HepG2 (cell line): Measurements from ENCODE around the gene CCDC57. TPM values are rescaled to one million over a fixed set of nuclear protein-coding genes. Genes with fewer than 3 reads are reported as not detected.

Source experiments
- DPF2 ChIP-seq: sonication (generic); formaldehyde crosslinking; IDR thresholded peaks from 2 replicates; pipeline ENCODE4 v1.4.0; 2020; ENCODE audit warnings: mild to moderate bottlenecking, low read depth, missing genetic modification reagents, borderline replicate concordance
- KDM2A ChIP-seq: sonication (generic); formaldehyde crosslinking; IDR thresholded peaks from 2 replicates; pipeline ENCODE4 v1.4.0; 2020; ENCODE audit warnings: low read depth, missing genetic modification reagents, borderline replicate concordance
- MEIS1 ChIP-seq: sonication (generic); formaldehyde crosslinking; IDR thresholded peaks from 2 replicates; pipeline ENCODE4 v1.9.0; 2021; ENCODE audit warnings: mild to moderate bottlenecking, missing genetic modification reagents, moderate library complexity, borderline replicate concordance
- PHF20 ChIP-seq: sonication (generic); formaldehyde crosslinking; IDR thresholded peaks from 2 replicates; pipeline ENCODE4 v1.5.0; 2020; ENCODE audit warnings: mild to moderate bottlenecking, missing genetic modification reagents
- SETDB1 ChIP-seq: sonication (generic); formaldehyde crosslinking; IDR thresholded peaks from 2 replicates; pipeline ENCODE4 v1.5.1; 2020; ENCODE audit warnings: missing genetic modification reagents, mild to moderate bottlenecking, borderline replicate concordance
- SP5 ChIP-seq: IDR thresholded peaks from 2 replicates; pipeline ENCODE4 v1.6.1; 2016; ENCODE audit warnings: low read depth, borderline replicate concordance
- SRSF9 ChIP-seq: fragments of 200-400 bp; formaldehyde crosslinking; IDR thresholded peaks from 2 replicates; pipeline ENCODE4 v1.6.1; 2018; ENCODE audit warnings: borderline replicate concordance, mild to moderate bottlenecking, low read depth, low read length; ENCODE audit not compliant: insufficient read depth, poor library complexity, severe bottlenecking
- TRIM24 ChIP-seq: sonication (generic); formaldehyde crosslinking; IDR thresholded peaks from 2 replicates; pipeline ENCODE4 v1.8.0; 2022; ENCODE audit warnings: mild to moderate bottlenecking, missing genetic modification reagents
- ZFX ChIP-seq: sonication (generic); formaldehyde crosslinking; IDR thresholded peaks from 2 replicates; pipeline ENCODE4 v1.4.0; 2020; ENCODE audit warnings: mild to moderate bottlenecking, low read depth, missing genetic modification reagents, moderate library complexity
- ZNF761 ChIP-seq: sonication (generic); formaldehyde crosslinking; conservative IDR thresholded peaks from 2 replicates; pipeline ENCODE4 v1.4.0; 2020; ENCODE audit warnings: mild to moderate bottlenecking, missing genetic modification reagents
- ZNF777 ChIP-seq: sonication (generic); formaldehyde crosslinking; IDR thresholded peaks from 2 replicates; pipeline ENCODE4 v1.4.0; 2020; ENCODE audit warnings: missing genetic modification reagents
- ZNF782 ChIP-seq: sonication (generic); formaldehyde crosslinking; IDR thresholded peaks from 2 replicates; pipeline ENCODE4 v1.4.0; 2020; ENCODE audit warnings: missing genetic modification reagents, mild to moderate bottlenecking, borderline replicate concordance
- polyA plus RNA-seq, 8 experiments: library from polyadenylated mRNA; depleted of rRNA in 3 of 8; stranded (reverse) in 7 of 8; unstranded in 1 of 8; fragments of >200 nt; fragmentation: Illumina TruSeq in 4 of 8; extraction: Trizol in 4 of 8; gene quantifications; 2 replicates each; pipeline versions ENCODE4 v1.2.1 to v1.2.3, GENCODE V29; 2011 to 2016; ENCODE audit warnings: low read depth in 4 of 8, missing spikeins in 1 of 8, mixed read lengths in 1 of 8; ENCODE audit not compliant: insufficient read depth in 1 of 8
- total RNA-seq, 5 experiments: library from RNA; depleted of rRNA; stranded (reverse); fragments of >200 nt; fragmentation: Illumina TruSeq; extraction: Trizol; gene quantifications; 2 replicates each; pipeline ENCODE4 v1.2.3, GENCODE V29; 2016; ENCODE audit warnings: low read depth in 1 of 5
- TF ChIP-seq, protein P1 (sequence below): sonication (generic); formaldehyde crosslinking; IDR thresholded peaks from 2 replicates; pipeline ENCODE4 v1.4.0; 2020; ENCODE audit warnings: mild to moderate bottlenecking, missing genetic modification reagents
- TF ChIP-seq, protein P2 (sequence below): IDR thresholded peaks from 2 replicates; pipeline ENCODE4 v1.6.1; 2016
- TF ChIP-seq, protein P3 (sequence below): sonication (generic); formaldehyde crosslinking; IDR thresholded peaks from 2 replicates; pipeline ENCODE4 v1.5.0; 2020; ENCODE audit warnings: missing genetic modification reagents
- TF ChIP-seq, protein P4 (sequence below): sonication (generic); formaldehyde crosslinking; IDR thresholded peaks from 2 replicates; pipeline ENCODE4 v1.9.0; 2021; ENCODE audit warnings: missing genetic modification reagents, mild to moderate bottlenecking, borderline replicate concordance
- TF ChIP-seq, protein P5 (sequence below): sonication (generic); formaldehyde crosslinking; IDR thresholded peaks from 2 replicates; pipeline ENCODE4 v1.5.0; 2020; ENCODE audit warnings: mild to moderate bottlenecking, missing genetic modification reagents, borderline replicate concordance

CCDC57 gene
- total and polyA plus RNA-seq, 2 of the 13 experiments (the other 11 are each of a cell fraction or from before 2014, with no cell fraction given), result 59.3 to 59.9 TPM

DNA sequence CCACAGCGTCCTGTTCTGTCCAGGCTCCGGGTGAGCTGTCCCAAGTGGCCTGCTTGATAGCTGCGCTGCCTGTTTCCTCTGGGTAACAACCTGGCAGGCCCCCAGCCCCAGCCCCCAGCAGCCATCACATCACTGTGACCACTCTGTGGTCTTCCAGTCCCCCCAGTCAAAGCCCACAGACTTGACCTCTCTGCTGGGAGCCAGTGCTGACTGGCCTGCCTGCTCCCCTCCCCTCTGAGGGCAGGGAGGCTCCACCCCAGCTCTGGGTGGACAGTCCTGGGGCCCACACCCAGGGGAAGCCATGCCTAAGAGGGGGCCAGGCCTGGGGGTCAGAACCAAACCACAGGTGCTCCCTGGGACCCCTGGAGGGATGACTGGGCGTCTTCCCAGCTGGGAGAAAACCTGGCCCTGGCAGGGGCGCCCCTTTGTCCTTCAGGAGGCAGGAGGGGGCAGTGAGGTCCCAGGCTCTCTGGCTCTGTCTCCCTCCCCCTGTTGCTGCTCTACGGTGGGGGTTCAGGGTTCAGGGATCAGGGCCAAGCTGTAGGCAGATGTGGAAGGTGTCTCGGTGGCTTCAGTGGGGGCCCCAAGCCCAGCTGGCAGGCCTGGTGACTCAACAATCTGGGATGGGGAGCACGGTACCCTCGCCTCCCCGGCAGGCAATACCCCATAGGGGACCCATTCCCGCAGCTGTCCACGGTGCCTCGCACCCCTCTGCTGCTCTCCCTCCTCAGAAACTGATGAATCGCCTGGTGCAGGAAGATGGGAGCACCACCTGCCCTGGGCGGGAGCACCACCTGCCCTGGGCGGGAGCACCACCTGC, 14.4 kb upstream of the CCDC57 start (continued):
- peak; percentile 52; the same call in 1 of the 2 replicates for TF ChIP-seq ZNF777 (CRISPR knock-in tag)
- peak; percentile 45; the same call in 1 of the 2 replicates for TF ChIP-seq KDM2A (CRISPR knock-in tag)
- TF ChIP-seq ZNF782 (CRISPR knock-in tag), result no peak
- TF ChIP-seq, protein P1, sequence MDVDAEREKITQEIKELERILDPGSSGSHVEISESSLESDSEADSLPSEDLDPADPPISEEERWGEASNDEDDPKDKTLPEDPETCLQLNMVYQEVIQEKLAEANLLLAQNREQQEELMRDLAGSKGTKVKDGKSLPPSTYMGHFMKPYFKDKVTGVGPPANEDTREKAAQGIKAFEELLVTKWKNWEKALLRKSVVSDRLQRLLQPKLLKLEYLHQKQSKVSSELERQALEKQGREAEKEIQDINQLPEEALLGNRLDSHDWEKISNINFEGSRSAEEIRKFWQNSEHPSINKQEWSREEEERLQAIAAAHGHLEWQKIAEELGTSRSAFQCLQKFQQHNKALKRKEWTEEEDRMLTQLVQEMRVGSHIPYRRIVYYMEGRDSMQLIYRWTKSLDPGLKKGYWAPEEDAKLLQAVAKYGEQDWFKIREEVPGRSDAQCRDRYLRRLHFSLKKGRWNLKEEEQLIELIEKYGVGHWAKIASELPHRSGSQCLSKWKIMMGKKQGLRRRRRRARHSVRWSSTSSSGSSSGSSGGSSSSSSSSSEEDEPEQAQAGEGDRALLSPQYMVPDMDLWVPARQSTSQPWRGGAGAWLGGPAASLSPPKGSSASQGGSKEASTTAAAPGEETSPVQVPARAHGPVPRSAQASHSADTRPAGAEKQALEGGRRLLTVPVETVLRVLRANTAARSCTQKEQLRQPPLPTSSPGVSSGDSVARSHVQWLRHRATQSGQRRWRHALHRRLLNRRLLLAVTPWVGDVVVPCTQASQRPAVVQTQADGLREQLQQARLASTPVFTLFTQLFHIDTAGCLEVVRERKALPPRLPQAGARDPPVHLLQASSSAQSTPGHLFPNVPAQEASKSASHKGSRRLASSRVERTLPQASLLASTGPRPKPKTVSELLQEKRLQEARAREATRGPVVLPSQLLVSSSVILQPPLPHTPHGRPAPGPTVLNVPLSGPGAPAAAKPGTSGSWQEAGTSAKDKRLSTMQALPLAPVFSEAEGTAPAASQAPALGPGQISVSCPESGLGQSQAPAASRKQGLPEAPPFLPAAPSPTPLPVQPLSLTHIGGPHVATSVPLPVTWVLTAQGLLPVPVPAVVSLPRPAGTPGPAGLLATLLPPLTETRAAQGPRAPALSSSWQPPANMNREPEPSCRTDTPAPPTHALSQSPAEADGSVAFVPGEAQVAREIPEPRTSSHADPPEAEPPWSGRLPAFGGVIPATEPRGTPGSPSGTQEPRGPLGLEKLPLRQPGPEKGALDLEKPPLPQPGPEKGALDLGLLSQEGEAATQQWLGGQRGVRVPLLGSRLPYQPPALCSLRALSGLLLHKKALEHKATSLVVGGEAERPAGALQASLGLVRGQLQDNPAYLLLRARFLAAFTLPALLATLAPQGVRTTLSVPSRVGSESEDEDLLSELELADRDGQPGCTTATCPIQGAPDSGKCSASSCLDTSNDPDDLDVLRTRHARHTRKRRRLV (CRISPR knock-in tag), result no peak; the same call in 1 of the 2 replicates
- no peak for TF ChIP-seq SETDB1
- TF ChIP-seq, protein P2, sequence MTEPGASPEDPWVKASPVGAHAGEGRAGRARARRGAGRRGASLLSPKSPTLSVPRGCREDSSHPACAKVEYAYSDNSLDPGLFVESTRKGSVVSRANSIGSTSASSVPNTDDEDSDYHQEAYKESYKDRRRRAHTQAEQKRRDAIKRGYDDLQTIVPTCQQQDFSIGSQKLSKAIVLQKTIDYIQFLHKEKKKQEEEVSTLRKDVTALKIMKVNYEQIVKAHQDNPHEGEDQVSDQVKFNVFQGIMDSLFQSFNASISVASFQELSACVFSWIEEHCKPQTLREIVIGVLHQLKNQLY, result peak; percentile 36; the same call in 1 of the 2 replicates
- 0 out of 2 replicates have a peak, but pooled peaks have one; percentile 29 for TF ChIP-seq MEIS1 (CRISPR knock-in tag)
- no peak for TF ChIP-seq ZFX (CRISPR knock-in tag)
- TF ChIP-seq DPF2 (CRISPR knock-in tag), result 0 out of 2 replicates have a peak, but pooled peaks have one; percentile 60
- TF ChIP-seq, protein P3, sequence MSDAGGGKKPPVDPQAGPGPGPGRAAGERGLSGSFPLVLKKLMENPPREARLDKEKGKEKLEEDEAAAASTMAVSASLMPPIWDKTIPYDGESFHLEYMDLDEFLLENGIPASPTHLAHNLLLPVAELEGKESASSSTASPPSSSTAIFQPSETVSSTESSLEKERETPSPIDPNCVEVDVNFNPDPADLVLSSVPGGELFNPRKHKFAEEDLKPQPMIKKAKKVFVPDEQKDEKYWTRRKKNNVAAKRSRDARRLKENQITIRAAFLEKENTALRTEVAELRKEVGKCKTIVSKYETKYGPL (CRISPR knock-in tag), result no peak
- no peak for TF ChIP-seq SRSF9
- TF ChIP-seq ZNF761 (CRISPR knock-in tag), result no peak; the same call in 1 of the 2 replicates
- TF ChIP-seq, protein P4, sequence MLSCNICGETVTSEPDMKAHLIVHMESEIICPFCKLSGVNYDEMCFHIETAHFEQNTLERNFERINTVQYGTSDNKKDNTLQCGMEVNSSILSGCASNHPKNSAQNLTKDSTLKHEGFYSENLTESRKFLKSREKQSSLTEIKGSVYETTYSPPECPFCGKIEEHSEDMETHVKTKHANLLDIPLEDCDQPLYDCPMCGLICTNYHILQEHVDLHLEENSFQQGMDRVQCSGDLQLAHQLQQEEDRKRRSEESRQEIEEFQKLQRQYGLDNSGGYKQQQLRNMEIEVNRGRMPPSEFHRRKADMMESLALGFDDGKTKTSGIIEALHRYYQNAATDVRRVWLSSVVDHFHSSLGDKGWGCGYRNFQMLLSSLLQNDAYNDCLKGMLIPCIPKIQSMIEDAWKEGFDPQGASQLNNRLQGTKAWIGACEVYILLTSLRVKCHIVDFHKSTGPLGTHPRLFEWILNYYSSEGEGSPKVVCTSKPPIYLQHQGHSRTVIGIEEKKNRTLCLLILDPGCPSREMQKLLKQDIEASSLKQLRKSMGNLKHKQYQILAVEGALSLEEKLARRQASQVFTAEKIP (CRISPR knock-in tag), result no peak
- no peak for TF ChIP-seq TRIM24 (CRISPR knock-in tag)
- TF ChIP-seq, protein P5, sequence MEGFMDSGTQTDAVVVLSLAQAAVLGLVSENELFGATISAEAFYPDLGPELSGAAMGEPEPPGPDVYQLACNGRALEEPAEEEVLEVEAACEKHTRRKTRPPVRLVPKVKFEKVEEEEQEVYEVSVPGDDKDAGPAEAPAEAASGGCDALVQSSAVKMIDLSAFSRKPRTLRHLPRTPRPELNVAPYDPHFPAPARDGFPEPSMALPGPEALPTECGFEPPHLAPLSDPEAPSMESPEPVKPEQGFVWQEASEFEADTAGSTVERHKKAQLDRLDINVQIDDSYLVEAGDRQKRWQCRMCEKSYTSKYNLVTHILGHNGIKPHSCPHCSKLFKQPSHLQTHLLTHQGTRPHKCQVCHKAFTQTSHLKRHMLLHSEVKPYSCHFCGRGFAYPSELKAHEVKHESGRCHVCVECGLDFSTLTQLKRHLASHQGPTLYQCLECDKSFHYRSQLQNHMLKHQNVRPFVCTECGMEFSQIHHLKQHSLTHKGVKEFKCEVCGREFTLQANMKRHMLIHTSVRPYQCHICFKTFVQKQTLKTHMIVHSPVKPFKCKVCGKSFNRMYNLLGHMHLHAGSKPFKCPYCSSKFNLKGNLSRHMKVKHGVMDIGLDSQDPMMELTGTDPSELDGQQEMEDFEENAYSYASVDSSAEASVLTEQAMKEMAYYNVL (CRISPR knock-in tag), result 0 out of 2 replicates have a peak, but pooled peaks have one; percentile 27
- peak; percentile 42; the same call in 1 of the 2 replicates for TF ChIP-seq SP5 (CRISPR knock-in tag)
- no peak for TF ChIP-seq PHF20 (CRISPR knock-in tag)
